GM21515 (cell line): Measurements from ENCODE around the gene SUN1.
"Not testable (repeated sequence)": the region's sequence is repeated elsewhere in the genome, so short reads cannot be mapped to it uniquely, and the experiment has no call there.

Source experiments
- ATAC-seq: cut with Tn5 transposase; IDR thresholded peaks from one replicate; pipeline ENCODE4 v1.9.1; 2021; ENCODE audit not compliant: unreplicated experiment

The SUN1 gene

DNA sequence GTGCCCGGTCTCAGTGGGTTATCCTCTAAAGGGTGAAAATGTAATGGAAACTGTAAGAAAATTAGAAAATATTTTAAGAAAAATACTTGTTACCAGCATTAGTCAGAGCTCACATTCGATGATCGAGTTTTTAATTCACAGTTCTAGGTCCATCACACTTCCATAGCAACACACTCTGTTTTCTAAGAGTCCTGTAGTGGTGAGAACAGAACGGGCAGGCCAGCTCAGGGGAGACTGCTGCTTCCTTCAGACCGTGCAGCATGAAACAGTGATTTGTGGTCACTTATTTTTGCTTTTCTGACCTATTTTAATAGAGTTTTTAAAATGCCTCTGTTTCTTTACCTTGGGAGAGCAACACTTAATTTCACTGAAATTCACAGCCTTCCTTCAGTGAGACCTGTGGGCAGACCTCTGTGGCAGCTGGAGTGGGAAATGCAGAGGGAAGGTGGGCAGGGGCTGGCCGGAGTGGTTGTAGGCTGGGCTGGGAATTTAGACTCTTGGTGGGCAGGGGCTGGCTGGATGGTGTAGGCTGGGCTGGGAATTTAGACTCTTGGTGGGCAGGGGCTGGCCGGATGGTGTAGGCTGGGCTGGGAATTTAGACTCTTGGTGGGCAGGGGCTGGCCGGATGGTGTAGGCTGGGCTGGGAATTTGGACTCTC is 1.5 kb downstream of the SUN1 start:
- ATAC-seq, result no peak

DNA sequence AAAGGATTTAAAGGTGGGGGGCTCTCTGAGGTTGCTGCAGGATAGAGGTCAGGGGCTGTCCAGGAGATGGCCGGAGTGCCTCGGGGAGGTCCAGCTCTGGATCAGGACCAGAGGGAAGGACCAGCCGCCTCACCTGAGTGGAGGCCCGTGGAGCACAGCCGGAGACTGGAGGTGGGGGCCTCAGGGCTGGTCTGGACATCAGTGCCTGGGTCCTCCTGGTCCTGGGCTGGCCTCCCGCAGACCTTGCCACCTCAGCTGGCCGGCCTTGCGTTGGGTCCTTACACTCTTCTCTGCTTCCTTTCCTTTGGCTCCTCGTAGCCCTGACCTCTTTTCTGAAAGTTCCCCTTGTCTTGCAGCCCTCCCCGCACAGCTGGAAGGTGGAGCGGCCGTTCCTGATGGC is 2.0 kb downstream of the SUN1 start:
- no peak for ATAC-seq

GRCh38 chr7:835021-835420 is 2.7 kb downstream of the SUN1 start:
- ATAC-seq, result no peak

DNA sequence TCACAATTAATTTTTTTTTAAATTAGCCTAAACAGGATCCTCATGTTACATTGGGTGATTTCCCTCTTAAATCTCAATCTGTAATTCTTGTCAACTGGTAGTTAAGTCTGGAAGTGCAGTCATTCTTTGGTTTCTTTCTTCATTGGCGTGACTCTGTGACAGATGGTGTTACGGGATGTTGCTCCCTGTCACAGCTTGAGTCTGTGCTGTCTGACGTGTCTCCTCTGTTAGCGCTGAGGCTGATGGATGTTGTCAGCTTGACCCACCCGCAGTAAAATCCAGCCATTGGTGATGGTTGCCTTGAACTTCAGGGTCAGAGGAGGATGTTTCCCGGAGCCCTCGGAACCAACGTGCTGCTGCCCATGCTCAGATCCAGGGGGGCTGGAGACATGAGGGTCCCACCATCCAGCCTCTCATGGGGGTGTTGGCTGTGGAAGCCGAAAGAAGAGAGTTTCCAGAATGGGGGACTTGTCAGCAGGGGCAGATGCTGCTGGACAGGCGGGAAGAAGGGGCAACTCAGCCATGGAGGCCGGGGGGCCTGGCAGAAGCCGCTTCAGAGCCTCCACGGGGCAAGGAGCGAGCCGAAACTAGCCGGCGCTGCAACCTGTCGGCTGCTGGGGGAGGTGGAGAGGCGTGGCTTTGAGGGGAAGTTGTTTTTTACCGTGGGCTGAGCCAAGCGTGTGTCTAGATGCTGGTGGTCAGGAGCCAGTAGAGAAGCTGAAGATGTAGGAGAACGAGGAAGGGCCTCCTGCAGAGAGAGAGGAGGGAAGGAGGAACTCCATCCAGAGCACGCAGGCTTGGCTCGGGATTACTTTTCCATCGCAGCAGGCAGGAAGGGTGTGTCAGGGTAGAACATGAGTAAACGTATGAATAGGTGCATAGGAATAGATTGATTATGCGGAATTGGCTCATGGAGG is 3.5 kb downstream of the SUN1 start:
- ATAC-seq, result no peak

GRCh38 chr7:836429-836828 is 4.2 kb downstream of the SUN1 start:
- no peak for ATAC-seq

DNA sequence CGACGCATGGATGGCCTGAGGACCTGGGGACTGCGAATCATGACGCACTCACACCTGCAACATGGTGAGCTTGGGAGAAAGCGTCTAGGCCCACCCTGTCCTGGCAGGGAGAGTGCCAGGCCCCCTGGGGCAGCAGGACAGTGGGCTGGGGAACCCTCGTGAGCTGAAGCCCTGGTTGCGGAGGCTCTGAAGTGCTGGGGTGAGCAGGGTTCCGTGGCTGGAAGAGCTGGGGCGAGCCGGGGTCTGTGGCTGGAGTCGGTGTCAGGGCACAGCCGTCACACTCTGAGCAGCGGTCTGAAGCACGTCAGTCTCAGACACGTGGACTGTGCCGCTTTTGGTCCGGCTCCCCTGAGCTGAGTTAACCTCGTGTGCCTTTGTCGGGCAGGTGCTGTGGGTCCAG is 4.7 kb downstream of the SUN1 start:
- no peak for ATAC-seq

GRCh38 chr7:840001-840600 is 7.8 kb downstream of the SUN1 start:
- no peak for ATAC-seq

- ATAC-seq, result no peak
Observed at GRCh38 chr7:841943-842342, 9.7 kb downstream of the SUN1 start.

- ATAC-seq, result no peak
Observed at GRCh38 chr7:842431-843031, 10.3 kb downstream of the SUN1 start.

DNA sequence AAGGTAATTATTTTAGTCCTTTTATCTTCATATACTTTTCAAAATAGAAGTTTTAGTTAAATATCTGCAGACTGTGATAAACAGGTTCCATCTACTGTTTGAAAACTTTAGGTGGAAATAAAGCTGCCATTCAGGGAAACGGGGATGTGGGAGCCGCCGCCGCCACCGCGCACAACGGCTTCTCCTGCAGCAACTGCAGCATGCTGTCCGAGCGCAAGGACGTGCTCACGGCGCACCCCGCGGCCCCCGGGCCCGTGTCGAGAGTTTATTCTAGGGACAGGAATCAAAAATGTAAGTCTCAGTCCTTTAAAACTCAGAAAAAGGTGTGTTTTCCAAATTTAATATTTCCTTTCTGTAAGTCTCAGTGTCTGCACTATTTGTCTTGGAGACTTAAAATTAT is 11.0 kb downstream of the SUN1 start:
- ATAC-seq, result no peak

DNA sequence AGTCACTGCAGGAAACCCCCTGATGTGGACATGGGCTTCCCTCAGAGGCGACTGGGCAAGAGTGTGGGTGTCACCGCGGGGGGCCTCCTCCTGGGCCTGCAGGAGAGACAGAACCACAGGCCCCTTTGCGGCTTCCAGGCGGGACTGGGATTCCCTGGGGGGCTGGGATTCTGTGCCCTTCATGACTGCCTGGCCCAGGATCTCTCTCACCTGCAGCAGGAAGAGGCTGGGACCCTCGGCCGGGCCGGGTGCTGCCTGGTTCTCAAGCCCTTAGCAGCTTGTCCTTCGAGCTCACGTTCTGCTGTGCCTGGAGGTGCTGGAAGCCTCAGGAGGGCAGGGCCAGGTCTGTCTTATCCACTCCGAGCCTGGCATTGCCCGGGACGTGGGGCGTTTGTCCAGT is 11.8 kb downstream of the SUN1 start:
- no peak for ATAC-seq

DNA sequence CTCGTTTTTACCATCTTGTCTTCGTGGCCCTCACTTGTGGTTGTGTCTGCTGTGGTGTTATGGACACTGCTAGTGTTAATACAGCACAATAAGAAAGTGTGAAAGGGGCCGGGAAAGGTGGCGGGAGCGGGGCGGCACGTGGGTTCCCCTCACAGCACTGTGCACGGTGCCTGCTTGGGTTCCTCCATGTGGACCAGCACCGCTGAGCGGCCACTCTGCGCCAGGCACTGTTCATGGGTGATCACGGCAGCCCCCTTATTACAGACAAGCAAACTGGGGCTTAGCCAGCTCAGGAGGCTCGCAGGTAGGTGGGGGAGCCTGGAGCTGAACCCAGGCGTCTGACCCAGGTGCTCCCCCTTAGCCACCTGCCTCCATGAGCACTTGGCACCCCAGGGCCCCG is 12.2 kb downstream of the SUN1 start:
- ATAC-seq, result no peak

GRCh38 chr7:845091-845490 is 12.8 kb downstream of the SUN1 start:
- no peak for ATAC-seq

GRCh38 chr7:845731-846130 is 13.5 kb downstream of the SUN1 start:
- ATAC-seq, result no peak

- ATAC-seq, result not testable (repeated sequence)
Observed at GRCh38 chr7:846958-847650, 14.8 kb downstream of the SUN1 start.

- ATAC-seq, result not testable (repeated sequence)
Observed at GRCh38 chr7:847728-848127, 15.5 kb downstream of the SUN1 start.

DNA sequence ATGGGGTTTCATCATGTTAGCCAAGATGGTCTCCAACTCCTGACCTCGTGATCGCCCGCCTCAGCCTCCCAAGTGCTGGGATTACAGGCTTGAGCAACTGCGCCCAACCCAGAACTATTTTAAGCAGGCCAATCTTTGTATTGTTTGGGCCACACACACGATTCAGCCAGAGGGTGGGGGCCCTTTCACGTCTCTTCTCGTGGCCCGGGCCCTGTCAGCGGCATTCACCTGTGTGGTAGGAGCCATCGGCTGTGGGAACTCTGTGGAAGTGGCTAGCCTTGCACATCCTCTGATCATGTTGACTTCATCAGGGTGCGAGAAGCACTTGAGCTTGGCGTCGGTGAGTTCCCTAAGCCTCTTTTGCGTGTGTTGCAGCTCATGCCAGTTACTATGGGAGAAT is 16.9 kb downstream of the SUN1 start:
- no peak for ATAC-seq

DNA sequence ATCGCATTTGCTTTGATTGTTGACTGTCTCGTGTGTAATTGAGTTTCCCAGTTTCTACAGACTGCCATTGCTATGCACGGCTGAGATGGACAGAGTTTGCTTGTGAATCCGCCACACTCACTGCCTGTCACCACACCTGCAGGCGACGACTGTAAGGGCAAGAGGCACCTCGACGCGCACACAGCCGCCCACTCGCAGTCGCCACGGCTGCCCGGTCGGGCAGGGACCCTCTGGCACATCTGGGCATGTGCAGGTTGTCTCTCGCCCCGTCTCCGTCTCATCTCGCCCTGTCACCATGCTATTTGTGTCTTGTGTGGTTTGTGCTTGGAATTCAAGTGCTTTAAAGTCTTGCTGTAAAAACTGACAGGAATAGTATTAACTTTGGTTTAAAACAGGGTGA is 17.5 kb downstream of the SUN1 start:
- ATAC-seq, result no peak

DNA sequence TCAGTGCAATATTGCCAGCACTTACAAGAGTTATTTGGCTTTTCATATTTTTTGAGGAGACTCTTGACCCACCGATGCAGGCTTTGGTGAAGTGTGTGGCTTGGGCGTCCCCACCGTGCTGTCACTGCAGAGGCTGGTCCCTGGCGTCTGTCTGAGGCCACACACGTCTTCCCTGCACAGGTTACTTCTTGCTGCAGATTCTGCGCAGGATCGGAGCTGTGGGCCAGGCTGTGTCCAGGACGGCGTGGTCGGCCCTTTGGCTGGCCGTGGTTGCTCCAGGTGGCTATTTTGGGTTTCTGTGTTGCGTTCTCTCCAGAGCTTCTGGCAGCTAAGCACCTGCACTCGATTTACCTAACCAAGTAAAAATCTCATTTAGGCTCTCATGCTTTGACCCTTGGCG is 18.9 kb downstream of the SUN1 start:
- no peak for ATAC-seq

GRCh38 chr7:853366-854117 is 21.3 kb downstream of the SUN1 start:
- ATAC-seq, result no peak
